Measurements from ENCODE around the gene BCR.
A peak's percentile ranks its signal among the peaks of the same experiment; 100 is the strongest.
"Not testable (repeated sequence)": the region's sequence is repeated elsewhere in the genome, so short reads cannot be mapped to it uniquely, and the experiment has no call there.

The BCR gene

DNA sequence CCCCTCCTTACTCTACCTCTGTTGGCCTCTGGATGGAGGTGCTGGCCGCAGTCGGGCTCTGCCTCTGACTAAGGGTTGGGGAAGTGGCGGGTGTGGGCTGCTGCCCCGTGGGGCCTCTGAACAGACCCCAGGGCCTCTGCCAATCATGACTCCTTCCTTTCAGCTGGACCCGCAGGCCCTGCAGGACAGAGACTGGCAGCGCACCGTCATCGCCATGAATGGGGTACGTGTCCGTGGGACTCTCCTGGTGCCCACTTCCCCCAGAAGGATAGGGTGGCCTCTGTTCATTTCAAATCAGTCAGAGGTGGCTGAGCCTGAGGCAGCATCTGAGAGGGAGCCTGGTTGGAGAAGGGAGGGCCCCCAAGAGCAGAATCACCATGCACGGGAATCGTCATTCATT, 129.0 kb downstream of the BCR start:
- not testable (repeated sequence) for DNase-seq (ENCODE audit: extremely low read depth in 1 of 2, low read depth in 1 of 2)

DNA sequence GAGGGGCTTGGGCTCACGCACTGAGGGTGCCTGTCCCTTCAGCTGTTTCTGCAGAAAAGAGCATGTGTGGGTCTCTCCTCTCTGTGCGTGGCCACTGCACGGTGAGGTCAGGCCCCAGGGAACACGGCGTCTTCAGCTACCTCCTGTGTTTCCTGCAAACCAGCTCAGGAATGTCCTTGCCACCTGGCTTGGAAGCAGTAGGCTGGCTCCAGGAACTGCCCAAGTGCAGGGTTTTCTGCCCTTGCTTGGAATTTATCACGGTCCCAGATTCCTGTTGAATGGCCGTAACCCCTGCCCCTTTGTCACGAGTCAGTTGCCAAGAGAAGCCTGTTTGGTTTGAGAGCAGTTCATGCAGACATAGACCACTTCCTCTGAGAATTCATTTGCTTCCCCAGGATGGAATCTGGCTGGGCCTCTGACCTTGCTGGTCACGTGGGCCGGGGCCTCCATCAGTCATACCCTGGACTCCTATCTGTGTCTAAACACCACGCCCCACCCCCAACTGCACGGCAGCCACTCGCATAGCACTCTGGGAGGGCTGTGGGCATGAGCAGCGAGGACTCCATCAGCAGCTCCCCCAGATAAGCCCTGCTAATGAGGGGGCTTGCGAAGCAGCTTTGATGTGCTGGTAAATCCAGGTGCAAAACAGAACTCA, 130.3 kb downstream of the BCR start:
- DNase-seq (ENCODE audit: extremely low read depth in 1 of 2, low read depth in 1 of 2) = not testable (repeated sequence)

DNA sequence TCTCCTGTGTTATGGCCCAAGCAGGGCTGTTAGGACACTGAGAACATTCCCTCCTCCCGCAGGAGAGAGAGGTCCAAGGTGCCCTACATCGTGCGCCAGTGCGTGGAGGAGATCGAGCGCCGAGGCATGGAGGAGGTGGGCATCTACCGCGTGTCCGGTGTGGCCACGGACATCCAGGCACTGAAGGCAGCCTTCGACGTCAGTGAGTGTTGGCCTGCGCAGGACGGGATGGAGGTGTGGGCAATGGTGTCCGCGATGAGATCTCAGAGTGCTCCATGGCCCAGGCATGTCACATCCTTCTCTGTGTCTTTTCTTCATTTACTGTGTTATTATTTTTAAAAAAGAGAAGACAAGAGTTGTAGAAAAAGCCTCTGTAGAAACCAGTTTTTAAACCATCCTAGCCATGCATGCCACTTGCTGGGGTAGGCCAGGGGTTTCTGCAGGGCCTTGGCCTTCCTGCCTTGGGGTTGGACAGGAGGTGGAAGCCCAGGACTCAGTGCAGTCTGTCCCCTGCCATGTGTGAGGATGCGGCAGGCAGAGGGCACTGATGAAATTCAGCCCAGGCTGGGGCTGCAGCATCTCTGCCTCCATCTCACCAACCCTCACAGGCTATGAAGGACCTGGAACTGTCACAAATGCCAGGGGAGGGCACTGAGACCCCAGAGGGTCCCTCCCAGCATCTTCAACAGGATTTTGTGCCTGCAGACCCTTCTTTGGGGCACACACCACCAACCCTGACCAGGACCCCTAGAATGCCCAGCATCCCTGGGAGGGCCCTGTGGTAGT, 131.5 kb downstream of the BCR start:
- DNase-seq (ENCODE audit: extremely low read depth in 1 of 2, low read depth in 1 of 2) = not testable (repeated sequence)

DNA sequence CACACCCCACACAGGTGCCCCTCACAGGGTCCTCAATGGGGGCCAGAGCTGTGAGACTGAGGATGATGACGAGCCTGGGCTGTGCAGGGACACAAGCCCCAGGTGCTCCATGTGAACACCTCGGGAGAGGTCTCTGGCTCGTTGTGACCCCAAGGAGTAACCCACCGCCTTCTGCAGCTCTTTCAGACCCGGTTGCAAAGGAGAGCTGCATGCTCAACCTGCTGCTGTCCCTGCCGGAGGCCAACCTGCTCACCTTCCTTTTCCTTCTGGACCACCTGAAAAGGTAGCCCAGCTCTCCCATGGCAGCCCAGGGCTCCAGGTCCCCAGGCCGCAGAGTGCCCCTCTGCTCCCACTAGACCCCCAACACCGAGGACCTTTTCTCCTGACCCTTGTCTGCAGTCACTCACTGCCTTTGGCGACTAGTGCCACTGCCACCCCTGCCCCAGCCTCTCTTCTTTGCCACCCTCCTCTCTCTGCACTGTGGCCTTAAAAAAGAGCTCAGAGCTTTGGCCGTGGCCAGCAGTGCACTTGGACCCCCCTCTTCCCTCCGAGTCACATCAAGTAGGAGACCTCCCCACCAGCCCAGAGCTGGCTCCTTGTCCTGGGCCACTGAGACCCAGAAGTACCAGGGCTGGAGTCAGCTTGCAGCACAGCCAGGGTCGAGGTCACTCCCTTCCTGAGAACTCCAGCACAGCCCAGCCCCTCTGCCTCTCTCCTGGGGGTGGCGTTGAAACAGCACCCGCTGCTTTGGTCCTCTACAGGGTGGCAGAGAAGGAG, 133.7 kb downstream of the BCR start:
- no peak for DNase-seq (ENCODE audit: extremely low read depth in 1 of 2, low read depth in 1 of 2)

DNA sequence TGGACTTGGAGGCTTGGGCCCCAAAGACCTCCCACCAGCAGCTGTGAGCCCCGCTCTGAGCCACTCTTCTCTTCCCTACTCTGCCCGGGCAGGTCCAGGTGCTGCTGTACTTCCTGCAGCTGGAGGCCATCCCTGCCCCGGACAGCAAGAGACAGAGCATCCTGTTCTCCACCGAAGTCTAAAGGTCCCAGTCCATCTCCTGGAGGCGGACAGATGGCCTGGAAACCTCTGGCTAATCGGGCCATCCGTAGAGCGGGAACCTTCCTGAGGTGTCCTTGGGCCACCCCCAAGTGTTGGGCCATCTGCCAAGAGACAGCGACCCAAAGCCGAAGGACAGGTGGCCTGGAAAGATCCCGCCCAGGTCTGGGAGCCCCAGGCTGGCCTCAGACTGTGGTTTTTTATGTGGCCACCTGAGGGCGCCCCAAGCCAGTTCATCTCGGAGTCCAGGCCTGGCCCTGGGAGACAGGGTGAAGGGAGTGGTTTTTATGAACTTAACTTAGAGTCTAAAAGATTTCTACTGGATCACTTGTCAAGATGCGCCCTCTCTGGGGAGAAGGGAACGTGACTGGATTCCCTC, 135.1 kb downstream of the BCR start:
- DNase-seq (ENCODE audit: extremely low read depth in 1 of 2, low read depth in 1 of 2) = peak; percentile 10 to 23

DNA sequence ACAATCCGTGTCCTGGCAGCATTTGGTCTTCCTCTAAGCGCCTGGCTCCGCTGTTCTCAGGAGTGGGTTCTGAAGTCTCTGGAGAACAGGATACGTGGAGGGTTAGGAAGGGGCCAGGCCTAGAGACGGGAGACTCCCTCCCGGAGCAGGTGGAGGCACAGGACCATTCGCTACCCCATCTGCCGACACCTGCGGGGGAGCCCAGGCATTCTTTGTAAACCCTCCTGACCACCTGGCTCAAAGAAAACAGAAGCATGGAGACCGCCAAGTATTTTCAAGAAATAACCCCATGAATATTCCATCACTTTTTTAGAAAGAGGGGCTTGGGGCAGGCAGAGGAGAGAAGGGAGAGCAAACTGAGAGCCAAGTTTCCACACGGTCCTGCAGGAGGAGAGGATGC, 136.3 kb downstream of the BCR start:
- not testable (repeated sequence) for DNase-seq (ENCODE audit: extremely low read depth in 1 of 2, low read depth in 1 of 2)

DNA sequence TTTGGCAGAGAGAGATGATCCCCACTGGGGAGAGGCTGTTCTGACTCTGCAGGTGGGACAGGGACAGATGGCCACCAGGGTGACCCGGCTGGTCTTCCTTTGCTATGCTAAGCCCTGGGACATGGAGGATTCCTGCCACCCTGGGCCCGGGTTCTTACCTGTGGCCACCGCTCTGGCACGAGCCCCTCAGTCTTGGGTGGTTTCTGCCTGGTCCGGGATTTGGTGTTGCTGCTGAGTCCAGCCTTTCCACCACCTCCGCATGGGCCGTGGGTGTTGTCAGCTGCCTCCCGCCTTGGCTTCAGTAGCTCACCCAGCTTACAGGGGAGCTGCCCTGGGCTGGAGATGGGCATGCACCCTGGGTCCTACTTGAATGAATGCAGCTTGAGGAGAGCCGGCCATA, 138.0 kb downstream of the BCR start:
- DNase-seq (ENCODE audit: extremely low read depth in 1 of 2, low read depth in 1 of 2) = not testable (repeated sequence)

DNA sequence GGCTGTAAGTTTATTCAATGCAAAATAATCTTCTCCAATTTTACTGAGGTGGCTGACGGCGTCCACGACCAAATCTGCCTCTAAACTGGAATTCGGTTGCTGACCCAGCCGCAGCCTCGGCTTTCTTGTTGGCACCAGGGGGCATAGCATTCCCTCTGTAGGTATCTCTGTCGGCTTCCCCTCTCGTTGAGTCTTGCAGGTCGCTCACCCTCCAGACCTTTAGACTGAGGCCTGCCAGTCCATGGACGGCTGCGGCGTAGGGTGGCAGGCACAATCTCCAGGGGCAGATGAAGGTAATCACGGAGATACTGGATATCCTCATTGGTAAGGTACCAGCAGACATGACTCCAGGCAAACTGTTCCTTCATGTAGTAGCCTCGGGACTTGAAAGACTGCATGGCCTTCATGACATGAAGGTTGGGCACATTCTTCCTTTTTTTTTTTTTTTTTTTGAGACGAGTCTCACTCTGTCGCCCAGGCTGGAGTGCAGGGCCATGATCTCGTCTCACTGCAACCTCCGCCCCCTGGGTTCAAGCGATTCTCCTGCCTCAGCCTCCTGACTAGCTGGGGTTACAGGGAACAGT, 142.3 kb downstream of the BCR start:
- not testable (repeated sequence) for DNase-seq (ENCODE audit: extremely low read depth in 1 of 2, low read depth in 1 of 2)

DNA sequence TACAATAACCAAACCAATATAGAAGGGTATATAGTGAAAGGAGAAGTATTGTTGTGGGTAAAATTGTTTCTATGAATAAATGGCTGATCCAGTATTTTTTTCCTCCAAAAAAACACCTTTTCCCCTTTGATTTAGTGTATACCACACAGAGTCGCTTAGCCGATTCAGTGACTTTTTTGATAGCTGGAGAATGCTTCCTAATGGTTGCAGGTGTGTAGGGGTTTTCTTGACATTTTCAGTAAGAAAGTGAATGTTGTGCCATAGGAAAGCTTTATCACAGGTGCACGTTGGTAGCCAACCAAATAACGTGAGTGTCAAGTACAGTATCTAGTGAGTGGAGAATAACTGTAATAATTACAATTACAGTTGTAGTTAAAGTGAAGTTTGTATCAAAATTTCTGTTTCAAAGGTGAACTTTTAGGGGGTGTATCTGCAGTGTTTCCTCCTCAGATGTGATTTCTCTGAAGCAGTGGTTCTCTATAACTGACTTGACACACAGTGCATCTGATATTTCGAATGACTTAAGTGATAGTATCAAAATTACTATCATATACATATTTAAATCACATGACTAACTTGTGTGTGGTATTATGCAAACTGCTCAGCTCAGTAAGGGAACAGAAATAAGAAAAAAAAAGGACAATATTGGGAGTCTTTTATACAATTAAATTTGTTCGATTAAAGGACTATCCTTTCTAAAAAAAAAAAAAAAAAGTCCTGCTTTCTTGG, 143.8 kb downstream of the BCR start:
- not testable (repeated sequence) for DNase-seq (ENCODE audit: extremely low read depth in 1 of 2, low read depth in 1 of 2)

DNA sequence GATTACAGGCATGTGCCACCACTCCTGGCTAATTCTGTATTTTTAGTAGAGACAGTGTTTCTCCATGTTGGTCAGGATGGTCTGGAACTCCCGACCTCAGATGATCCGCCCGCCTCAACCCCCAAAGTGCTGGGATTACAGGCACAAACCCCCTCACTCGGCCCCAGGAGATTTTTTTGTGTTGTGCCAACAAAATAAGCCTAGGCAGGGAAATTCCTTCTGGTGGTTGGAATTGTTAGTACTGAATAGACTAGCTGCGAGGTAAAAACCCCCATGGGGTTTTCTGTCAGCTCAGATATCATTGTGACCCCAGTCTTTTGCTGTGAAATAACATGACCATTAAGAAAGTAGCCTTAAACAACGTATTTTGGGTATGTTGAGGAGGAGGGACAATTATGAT, 144.9 kb downstream of the BCR start:
- no peak for DNase-seq (ENCODE audit: extremely low read depth in 1 of 2, low read depth in 1 of 2)

DNA sequence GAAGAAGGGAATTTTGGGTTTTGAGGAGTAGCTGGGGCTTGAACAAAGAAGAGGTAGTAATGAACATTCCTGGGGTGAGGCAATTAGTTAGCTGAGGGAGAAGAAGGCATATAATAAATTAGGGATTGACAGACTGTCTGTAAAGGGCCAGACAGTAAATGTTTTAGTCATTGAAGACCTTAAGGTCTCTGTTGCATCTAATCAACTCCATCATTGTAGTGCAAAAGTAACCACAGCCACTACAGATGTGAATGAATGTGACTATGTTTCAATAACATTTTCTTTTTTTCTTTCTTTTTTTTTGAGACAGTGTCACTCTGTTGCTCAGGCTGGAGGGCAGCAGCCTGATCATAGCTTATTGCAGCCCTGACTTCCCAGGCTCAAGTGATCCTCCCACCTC, 153.5 kb downstream of the BCR start:
- DNase-seq (ENCODE audit: extremely low read depth in 1 of 2, low read depth in 1 of 2) = not testable (repeated sequence)

DNA sequence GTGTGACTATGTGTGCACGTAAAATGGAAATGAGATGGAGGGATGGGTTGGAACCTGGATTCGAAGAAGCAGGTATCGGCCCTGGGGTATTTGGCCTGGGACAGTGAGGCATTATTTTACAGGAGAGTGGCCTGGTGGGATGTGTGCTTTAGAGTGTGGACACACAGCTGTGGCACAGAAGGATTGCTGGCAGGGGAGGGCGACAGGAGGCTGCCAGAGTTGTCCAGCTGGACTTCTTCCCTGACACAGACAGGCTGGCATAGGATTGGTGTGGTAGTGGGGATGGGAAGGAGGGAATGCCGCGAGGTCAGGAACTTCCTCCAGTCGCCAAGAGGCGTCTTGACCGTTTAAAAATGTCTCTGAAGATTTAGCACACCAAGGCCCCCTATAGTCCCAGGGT, 157.4 kb downstream of the BCR start:
- not testable (repeated sequence) for DNase-seq (ENCODE audit: extremely low read depth in 1 of 2, low read depth in 1 of 2)

DNA sequence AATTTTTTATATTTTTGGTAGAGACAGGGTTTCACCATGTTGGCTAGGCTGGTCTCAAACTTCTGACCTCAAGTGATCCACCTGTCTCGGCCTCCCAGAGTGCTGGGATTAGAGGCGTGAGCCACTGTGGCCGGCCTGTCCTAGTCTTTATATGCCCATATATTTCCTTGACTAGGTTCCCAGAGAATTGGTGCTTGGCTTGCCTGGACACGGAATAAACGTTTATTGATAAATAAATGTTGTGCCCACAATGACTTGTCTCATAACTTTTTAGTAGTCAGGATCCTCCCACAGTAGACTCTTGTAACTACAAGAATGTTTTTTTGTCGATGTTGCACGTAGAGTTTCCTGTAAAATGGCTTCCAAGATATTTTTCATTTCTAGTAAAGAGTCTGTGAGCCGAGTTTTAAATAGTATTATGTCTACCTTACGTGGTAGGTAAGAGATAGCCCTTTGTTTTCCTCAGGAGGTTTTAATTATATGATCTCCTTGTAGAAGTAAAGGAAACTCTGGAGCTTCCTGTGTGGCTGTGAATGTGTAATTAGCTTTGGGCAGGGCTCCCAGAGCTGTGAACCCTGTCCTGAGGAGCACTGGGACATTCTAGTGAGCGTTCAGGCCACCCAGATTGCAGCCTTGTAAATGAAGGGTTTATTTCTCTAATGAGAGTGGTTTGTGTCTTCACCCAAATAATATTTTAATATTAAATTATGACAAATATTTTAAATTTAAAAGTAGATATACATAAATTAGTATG, 161.8 kb downstream of the BCR start:
- not testable (repeated sequence) for DNase-seq (ENCODE audit: extremely low read depth in 1 of 2, low read depth in 1 of 2)

DNA sequence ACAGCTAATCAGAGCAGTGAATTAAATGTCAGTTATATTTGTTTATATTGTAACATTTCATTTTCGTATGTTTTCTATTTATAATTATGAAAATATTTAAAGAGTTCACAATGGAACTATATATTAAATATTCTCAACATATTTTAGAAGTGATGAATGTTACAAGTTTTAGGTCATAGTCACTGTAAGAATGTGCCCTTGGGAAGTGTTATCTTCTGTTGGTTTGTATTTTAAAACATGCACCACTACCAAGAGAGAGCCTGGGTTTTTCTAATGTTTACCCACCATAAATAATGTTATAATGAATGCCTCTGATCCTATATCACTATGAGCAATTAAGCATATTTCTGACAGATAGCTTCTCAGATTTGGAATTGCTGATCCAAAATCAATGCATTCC, 171.0 kb downstream of the BCR start:
- no peak for DNase-seq (ENCODE audit: extremely low read depth in 1 of 2, low read depth in 1 of 2)

DNA sequence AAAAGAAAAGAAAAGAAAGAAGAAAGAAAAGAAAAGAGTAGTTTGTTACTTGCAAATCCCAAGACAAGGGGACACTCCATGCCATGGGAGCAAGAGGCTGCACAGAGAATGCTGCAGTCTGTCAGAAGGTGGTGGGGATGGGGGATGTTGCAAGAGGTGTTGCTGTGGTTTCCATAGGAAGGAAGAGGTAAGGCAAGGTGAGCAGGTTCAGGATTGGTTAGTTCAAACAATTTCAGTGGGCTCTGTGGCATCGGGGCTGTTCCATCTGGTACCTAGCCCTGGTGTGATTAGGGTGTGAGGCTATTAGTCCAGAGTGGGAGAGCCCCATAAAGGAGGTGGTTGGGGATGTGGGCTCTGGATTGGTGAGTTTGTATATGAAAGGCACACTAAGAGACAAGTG, 172.7 kb downstream of the BCR start:
- no peak for DNase-seq (ENCODE audit: extremely low read depth in 1 of 2, low read depth in 1 of 2)

DNA sequence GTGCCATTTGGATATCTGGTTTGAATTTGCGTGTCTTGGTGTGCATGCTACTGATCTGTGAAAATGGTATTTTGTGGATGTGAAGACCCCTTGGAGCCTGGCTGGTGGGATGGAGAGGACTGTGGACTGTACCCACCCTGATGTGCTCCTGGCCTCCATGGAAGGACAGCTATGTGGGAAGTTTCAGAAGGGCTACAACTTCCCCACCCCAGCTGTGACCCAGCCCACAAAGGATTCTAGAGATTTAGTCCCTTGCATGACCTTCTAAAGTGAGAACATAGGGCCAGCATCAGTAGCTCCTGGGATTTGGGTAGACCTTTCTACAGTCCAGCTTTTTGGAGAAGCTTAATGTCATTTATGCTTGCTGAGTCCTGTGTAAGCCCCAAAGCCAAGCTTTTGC, 173.4 kb downstream of the BCR start:
- no peak for DNase-seq (ENCODE audit: extremely low read depth in 1 of 2, low read depth in 1 of 2)

DNA sequence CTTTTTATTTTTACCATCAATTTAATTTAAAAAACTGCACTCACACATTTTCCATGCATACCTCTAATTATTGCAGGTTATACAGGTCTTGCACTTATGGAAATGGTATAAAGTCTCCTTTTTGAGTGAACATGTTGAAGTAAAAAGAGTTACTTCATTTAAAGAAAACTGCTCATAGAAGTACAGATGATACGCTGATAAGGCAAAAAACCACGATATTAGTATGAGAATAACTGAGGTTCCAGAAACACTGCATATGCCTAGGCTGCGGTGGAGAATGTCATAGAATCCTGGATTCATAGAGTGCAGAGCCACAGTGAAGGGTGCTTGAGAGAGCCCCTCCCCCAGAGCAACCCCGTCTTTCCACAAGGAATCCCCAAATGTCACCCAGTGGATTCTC, 175.8 kb downstream of the BCR start:
- DNase-seq (ENCODE audit: extremely low read depth in 1 of 2, low read depth in 1 of 2) = no peak

DNA sequence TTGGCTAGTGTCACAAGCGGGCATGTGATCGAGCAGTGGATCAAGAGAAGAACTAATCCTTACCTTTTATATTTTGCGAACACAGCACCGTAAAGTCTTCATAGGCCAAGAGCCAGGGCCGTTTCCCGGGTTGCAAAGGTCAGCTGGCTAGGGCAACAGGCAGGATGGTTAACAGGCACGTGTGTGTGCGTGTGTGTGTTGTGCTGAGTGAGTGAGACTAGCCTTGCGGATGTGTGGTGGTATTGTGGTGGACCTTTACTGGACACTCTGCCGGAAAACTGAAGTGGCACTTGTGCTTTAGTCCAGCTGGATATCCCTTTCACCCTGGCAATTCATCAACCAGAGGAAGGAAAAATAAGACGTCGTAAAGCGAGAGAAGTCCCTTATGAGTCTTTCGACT, 176.7 kb downstream of the BCR start:
- DNase-seq (ENCODE audit: extremely low read depth in 1 of 2, low read depth in 1 of 2) = no peak

DNA sequence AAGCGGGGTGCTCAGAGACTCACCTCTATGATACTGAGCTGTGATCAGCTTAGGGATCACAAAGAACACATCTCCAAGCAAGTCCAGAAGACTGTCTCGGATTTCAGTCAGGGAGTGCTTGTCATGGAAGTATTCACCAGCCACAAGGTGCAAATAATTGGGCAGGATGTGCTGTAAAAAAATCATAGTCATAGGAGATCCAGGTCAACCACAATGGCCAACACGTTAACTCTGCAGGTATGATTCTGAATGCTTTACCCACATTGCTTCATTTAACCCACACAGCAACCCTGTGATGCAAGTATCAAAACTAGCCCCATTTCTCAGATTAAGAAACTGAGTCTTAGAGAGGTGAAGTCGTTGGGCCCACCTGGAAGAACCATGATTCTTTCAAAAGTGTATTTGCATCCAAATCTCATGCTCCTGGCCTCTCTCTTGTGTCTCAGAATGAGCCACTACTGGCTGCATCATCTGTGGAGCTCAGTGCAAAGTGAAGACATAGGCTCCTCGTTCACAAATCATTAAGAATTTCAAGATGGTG, 179.3 kb downstream of the BCR start:
- DNase-seq (ENCODE audit: extremely low read depth in 1 of 2, low read depth in 1 of 2) = no peak

Measured in activated CD8-positive, alpha-beta memory T cell treated with anti-CD3 and anti-CD28 coated beads for 1 hour (primary cell).